H1 (cell line): ENCODE data around the gene C10orf95. TPM values are rescaled to one million over a fixed set of nuclear protein-coding genes. Genes with fewer than 3 reads are reported as not detected.
A peak's percentile ranks its signal among the peaks of the same experiment; 100 is the strongest.

ENCODE experiments used
- CTCF ChIA-PET: fragments of 300-600 bp; sonication (Branson Sonifier 250); formaldehyde crosslinking; loops from one replicate; lab custom pipeline; 2021; ENCODE audit not compliant: partially characterized antibody; lab: Charles Lee
- POLR2A ChIA-PET: fragments of 300-600 bp; sonication (Branson Sonifier 250); formaldehyde crosslinking; loops from one replicate; lab custom pipeline; 2021; ENCODE audit warnings: inconsistent platforms; ENCODE audit not compliant: partially characterized antibody; lab: Charles Lee
- DNase-seq, 2 experiments: peaks; one replicate each; pipeline versions ENCODE4 v3.0.0 to v3.0.0-alpha.2; 2010 to 2022; ENCODE audit warnings: low spot score in 2 of 2, low read depth in 1 of 2, mixed read lengths in 1 of 2
- FAIRE-seq: peaks from 2 replicates; lab custom pipeline; 2011; peaks lifted over from hg19 to GRCh38; lab: Jason Lieb, UNC
- H2AFZ ChIP-seq: 2 replicates; pipeline ENCODE4 v1.8.1; 2012; ENCODE audit warnings: low read length, inconsistent platforms
- H2AK5ac ChIP-seq: 2 replicates; pipeline ENCODE4 v1.6.1; 2013; ENCODE audit warnings: low read depth, low read length
- H2BK120ac ChIP-seq: replicated peaks from 2 replicates; pipeline ENCODE3; 2013; ENCODE audit warnings: low read depth, low read length, inconsistent platforms
- H2BK12ac ChIP-seq: 2 replicates; pipeline ENCODE4 v1.6.1; 2013; ENCODE audit warnings: low read depth, low read length
- H2BK15ac ChIP-seq: 2 replicates; pipeline ENCODE4 v1.6.1; 2013; ENCODE audit warnings: low read length
- H2BK20ac ChIP-seq: 2 replicates; pipeline ENCODE4 v1.6.1; 2013; ENCODE audit warnings: low read length
- H2BK5ac ChIP-seq: 2 replicates; pipeline ENCODE4 v1.6.1; 2013; ENCODE audit warnings: low read depth, low read length
- H3K14ac ChIP-seq: 2 replicates; pipeline ENCODE4 v1.6.1; 2013; ENCODE audit warnings: inconsistent platforms; ENCODE audit not compliant: insufficient read length
- H3K18ac ChIP-seq: 2 replicates; pipeline ENCODE4 v1.6.1; 2013; ENCODE audit warnings: low read length; ENCODE audit errors: extremely low read depth
- H3K23ac ChIP-seq: 2 replicates; pipeline ENCODE4 v1.6.1; 2013; ENCODE audit warnings: inconsistent platforms; ENCODE audit not compliant: insufficient read length
- H3K23me2 ChIP-seq: 2 replicates; pipeline ENCODE4 v1.6.1; 2013; ENCODE audit warnings: low read depth, low read length
- H3K27ac ChIP-seq: 2 replicates; pipeline ENCODE4 v1.6.1; 2011; ENCODE audit warnings: low read depth, low read length, inconsistent platforms
- H3K27me3 ChIP-seq, 4 experiments: replicated peaks in 1 of 4; 1 replicate in 1 of 4; 2 replicates in 3 of 4; pipeline versions ENCODE4 v1.6.1 to v1.8.1; 2011 to 2013; ENCODE audit warnings: low read length in 3 of 4, mild to moderate bottlenecking in 3 of 4, inconsistent platforms in 2 of 4, mixed read lengths in 2 of 4, moderate library complexity in 1 of 4; ENCODE audit not compliant: control insufficient read depth in 3 of 4, insufficient read depth in 3 of 4; ENCODE audit errors: extremely low read depth in 1 of 4
- H3K36me3 ChIP-seq, 4 experiments: 2 replicates each; pipeline versions ENCODE4 v1.6.1 to v1.8.1; 2011 to 2013; ENCODE audit warnings: mild to moderate bottlenecking in 4 of 4, low read length in 3 of 4, moderate library complexity in 2 of 4, control low read depth in 1 of 4, inconsistent platforms in 1 of 4; ENCODE audit not compliant: insufficient read depth in 4 of 4, control insufficient read depth in 2 of 4
- H3K4ac ChIP-seq: replicated peaks from 2 replicates; pipeline ENCODE3; 2013; ENCODE audit warnings: low read length, low read depth, mixed read lengths, inconsistent platforms; ENCODE audit not compliant: insufficient read length
- H3K4me1 ChIP-seq, 4 experiments: replicated peaks in 1 of 4; 1 replicate in 1 of 4; 2 replicates in 3 of 4; pipeline versions ENCODE4 v1.6.1 to v1.8.1; 2011 to 2013; ENCODE audit warnings: low read length in 3 of 4, inconsistent platforms in 2 of 4, mixed read lengths in 1 of 4; ENCODE audit not compliant: insufficient read depth in 4 of 4, control insufficient read depth in 3 of 4
- H3K4me2 ChIP-seq, 2 experiments: 2 replicates each; pipeline versions ENCODE4 v1.6.1 to v1.8.1; 2011 to 2013; ENCODE audit warnings: low read depth in 2 of 2, low read length in 2 of 2, control low read depth in 1 of 2, inconsistent platforms in 1 of 2, mild to moderate bottlenecking in 1 of 2; ENCODE audit not compliant: insufficient read depth in 1 of 2
- H3K4me3 ChIP-seq, 4 experiments: fragments of 200-600, 300-600 bp in 1 of 4; sonication (generic), shearing (Covaris generic), sonication (Bioruptor Twin) in 1 of 4; 2 replicates each; pipeline versions ENCODE4 v1.5.1 to v1.8.1; 2011 to 2016; ENCODE audit warnings: low read length in 4 of 4, low read depth in 3 of 4, control low read depth in 2 of 4, inconsistent platforms in 2 of 4, mild to moderate bottlenecking in 2 of 4, mixed read lengths in 1 of 4, moderate library complexity in 1 of 4; ENCODE audit not compliant: insufficient read depth in 2 of 4; ENCODE audit errors: extremely low read depth in 1 of 4
- H3K56ac ChIP-seq: replicated peaks from 2 replicates; pipeline ENCODE3; 2013; ENCODE audit warnings: low read depth, mild to moderate bottlenecking, mixed read lengths, low read length, inconsistent platforms; ENCODE audit not compliant: insufficient read length
- H3K79me1 ChIP-seq: 2 replicates; pipeline ENCODE4 v1.6.1; 2013; ENCODE audit warnings: low read depth, low read length, control low read depth
- H3K79me2 ChIP-seq, 2 experiments: 2 replicates each; pipeline versions ENCODE4 v1.6.1 to v1.8.1; 2012 to 2013; ENCODE audit warnings: low read length in 2 of 2, mild to moderate bottlenecking in 2 of 2, inconsistent platforms in 1 of 2; ENCODE audit not compliant: insufficient read depth in 2 of 2, control insufficient read depth in 1 of 2
- H3K9ac ChIP-seq, 4 experiments: replicated peaks in 1 of 4; 1 replicate in 1 of 4; 2 replicates in 3 of 4; pipeline versions ENCODE4 v1.6.1 to v1.8.1; 2011 to 2013; ENCODE audit warnings: low read depth in 3 of 4, low read length in 3 of 4, control low read depth in 2 of 4, mild to moderate bottlenecking in 2 of 4, moderate library complexity in 2 of 4, inconsistent platforms in 1 of 4; ENCODE audit errors: extremely low read depth in 1 of 4
- H3K9me3 ChIP-seq, 2 experiments: 2 replicates each; pipeline versions ENCODE4 v1.6.1 to v1.8.1; 2012 to 2013; ENCODE audit warnings: mild to moderate bottlenecking in 2 of 2, moderate library complexity in 2 of 2, control low read depth in 1 of 2, inconsistent platforms in 1 of 2, low read depth in 1 of 2, low read length in 1 of 2, mixed read lengths in 1 of 2; ENCODE audit not compliant: insufficient read depth in 2 of 2
- H4K20me1 ChIP-seq, 2 experiments: replicated peaks in 1 of 2; 2 replicates each; pipeline versions ENCODE3 to v1.8.1; 2011 to 2013; ENCODE audit warnings: inconsistent platforms in 2 of 2, low read length in 2 of 2, mild to moderate bottlenecking in 1 of 2; ENCODE audit not compliant: insufficient read depth in 2 of 2, control insufficient read depth in 1 of 2
- H4K5ac ChIP-seq: 2 replicates; pipeline ENCODE4 v1.6.1; 2013; ENCODE audit warnings: low read length, low read depth, mixed read lengths, inconsistent platforms; ENCODE audit not compliant: insufficient read length
- H4K8ac ChIP-seq: 2 replicates; pipeline ENCODE4 v1.8.0; 2013; ENCODE audit warnings: mild to moderate bottlenecking, moderate library complexity, low read length, inconsistent platforms; ENCODE audit not compliant: insufficient read depth; ENCODE audit errors: extremely low read depth
- H4K91ac ChIP-seq: replicated peaks from 2 replicates; pipeline ENCODE3; 2013; ENCODE audit warnings: low read length, mixed read lengths, inconsistent platforms; ENCODE audit not compliant: insufficient read length
- GABPA ChIP-seq: IDR thresholded peaks from 2 replicates; pipeline ENCODE4 v1.6.1; 2011; ENCODE audit warnings: mild to moderate bottlenecking, low read length, moderate library complexity, borderline replicate concordance; ENCODE audit not compliant: insufficient read depth
- POU5F1 ChIP-seq: IDR thresholded peaks from 2 replicates; pipeline ENCODE4 v1.6.1; 2011; ENCODE audit warnings: low read depth, mild to moderate bottlenecking, low read length, moderate library complexity
- ZNF274 ChIP-seq: IDR thresholded peaks from 2 replicates; pipeline ENCODE4 v1.7.0; 2012; ENCODE audit warnings: low read length, borderline replicate concordance; ENCODE audit errors: extremely low read depth
- WGBS, 2 experiments: shearing (Covaris generic) in 1 of 2; methylation state at CpG; one replicate each; pipeline versions ENCODE4 v1.1.6 to v1.1.7; 2013 to 2015; ENCODE audit warnings: low lambda C conversion rate in 2 of 2, mixed read lengths in 2 of 2, inconsistent platforms in 1 of 2, low coverage in 1 of 2, missing lambda C conversion rate in 1 of 2; ENCODE audit not compliant: insufficient replicate concordance in 2 of 2, insufficient coverage in 1 of 2, insufficient read length in 1 of 2; ENCODE audit errors: extremely low coverage in 1 of 2, missing lambda C conversion rate in 1 of 2; 5-methylcytosine and 5-hydroxymethylcytosine counted together
- polyA plus RNA-seq, 7 experiments: library from polyadenylated mRNA; depleted of rRNA in 3 of 7; stranded (reverse) in 5 of 7; unstranded in 2 of 7; fragments of >200 nt in 5 of 7; fragments of 200-250 nt in 2 of 7; gene quantifications; 1 replicate in 5 of 7; 2 replicates in 1 of 7; 4 replicates in 1 of 7; pipeline versions ENCODE4 v1.2.1 to v1.2.3, GENCODE V29; 2011 to 2013; ENCODE audit warnings: missing spikeins in 2 of 7, mixed read lengths in 2 of 7
- total RNA-seq: library from RNA; stranded (reverse); fragmentation: NEBNext Ultra II Directional; extraction: Animal tissue kit (Norgen Biotek cat#: 25700); gene quantifications from 2 replicates; pipeline ENCODE4 v1.2.1, GENCODE V29; 2021

The C10orf95 gene
- total and polyA plus RNA-seq, 2 of the 8 experiments (the other 6 are each of a cell fraction or from before 2014, with no cell fraction given), result 0.34 to 0.48 TPM

DNA sequence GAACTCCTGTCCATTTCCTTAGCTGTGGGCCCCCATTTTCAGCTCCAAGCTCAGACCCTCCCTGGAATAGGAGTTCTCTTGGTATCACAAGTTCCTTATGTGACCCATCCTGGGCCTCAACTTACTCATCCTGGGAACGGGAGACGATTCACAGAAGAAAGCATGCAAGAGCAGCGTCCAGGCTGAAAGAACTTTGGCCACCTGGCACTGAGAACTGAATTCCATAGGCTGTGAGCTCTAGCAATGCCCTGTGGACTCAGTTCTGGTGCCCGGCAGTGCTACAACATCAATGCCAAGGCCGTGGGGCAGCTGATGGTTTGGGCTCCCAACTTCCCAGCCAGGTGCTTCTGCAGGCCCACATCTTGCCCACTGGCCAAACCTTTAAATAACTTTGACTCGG is 15.0 kb downstream of the C10orf95 start:
- Histone ChIP-seq H3K79me2 (no peaks in the 10 kb centered on the region; a peak in 1 of 4 replicates), H2AFZ (no peak overlapping the region), H3K14ac (no peak overlapping the region), H4K8ac (no peak overlapping the region), H3K23me2 (peaks cover 9% of the 10 kb centered on the region), H3K18ac (no peak overlapping the region), H3K27ac (no peak overlapping the region), H4K5ac (no peak overlapping the region), H3K23ac (no peak overlapping the region), H2BK20ac (no peak overlapping the region), H3K4ac (no peak overlapping the region), H3K9me3 (no peaks in the 10 kb centered on the region), H2BK15ac (no peak overlapping the region)
- POLR2A ChIA-PET, result interaction anchor here (0.6 to 9.0 kb wide), 6 partner anchors 15 to 413 kb away, joined by 3 to 75 read pairs (median 13); partner anchors contain the start of genes C10orf95 and FBXL15
- WGBS, 2 experiments, result 89% methylated on average over 6 of the region's 6 CpGs; no CpG with 5 or more reads in 1 of the 2 experiments
- TF ChIP-seq GABPA (no peak), ZNF274 (no peak), POU5F1 (no peak)
- TF ChIP-seq, all 59 proteins: peak for 0
- peak overlapping the region in 1 of 4 experiments; percentile 52; a peak in 1 of 8 replicates for H3K4me3 ChIP-seq
- no peak overlapping the region for H3K56ac ChIP-seq
- no peak overlapping the region for H3K9ac ChIP-seq
- H3K4me2 ChIP-seq, result peak overlapping the region in 1 of 2 experiments; percentile 62; a peak in 1 of 4 replicates
- no peaks in the 10 kb centered on the region for H3K79me1 ChIP-seq
- H4K91ac ChIP-seq, result no peak overlapping the region
- H3K27me3 ChIP-seq, result peaks cover 13 to 37% (median 34%) of the 10 kb centered on the region in 4 experiments
- no peak overlapping the region for H2BK12ac ChIP-seq
- no peak overlapping the region for H2BK5ac ChIP-seq
- peaks cover 0 to 18% (median 12%) of the 10 kb centered on the region in 4 experiments; a peak in 6 of 7 replicates for H3K4me1 ChIP-seq
- FAIRE-seq, result no peak
- H2AK5ac ChIP-seq, result no peak overlapping the region
- no peaks in the 10 kb centered on the region for H4K20me1 ChIP-seq
- no peaks in the 10 kb centered on the region for H3K36me3 ChIP-seq
- H2BK120ac ChIP-seq, result no peak overlapping the region
- CTCF ChIA-PET, result interaction anchor here (0.5 to 7.5 kb wide), 11 partner anchors 10 to 50 kb away, joined by 3 to 40 read pairs (median 3); partner anchors contain the start of genes C10orf95 and NFKB2
- no peak for DNase-seq
